ENCODE results near the gene WAC.
A peak's percentile ranks its signal among the peaks of the same experiment; 100 is the strongest.

WAC gene

GRCh38 chr10:28533186-28533564 lies 257 bp downstream of the WAC start:
- DNase-seq, result no peak

GRCh38 chr10:28533571-28534304 lies 820 bp downstream of the WAC start:
- DNase-seq, result peak; percentile 62 to 70

GRCh38 chr10:28535846-28536245 lies 2.9 kb downstream of the WAC start:
- no peak for DNase-seq

- DNase-seq, result no peak
These were observed 5.7 kb downstream of the WAC start for GRCh38 chr10:28538595-28538994.

- no peak for DNase-seq
These were observed 7.2 kb downstream of the WAC start for GRCh38 chr10:28540145-28540544.

- no peak for DNase-seq
These were observed 8.9 kb downstream of the WAC start for GRCh38 chr10:28541717-28542365.

GRCh38 chr10:28542728-28543127 lies 9.8 kb downstream of the WAC start:
- no peak for DNase-seq

GRCh38 chr10:28544058-28544457 lies 11.1 kb downstream of the WAC start:
- DNase-seq, result no peak

- no peak for DNase-seq
These were observed 13.2 kb downstream of the WAC start for GRCh38 chr10:28545967-28546644.

- no peak for DNase-seq
These were observed 16.0 kb downstream of the WAC start for GRCh38 chr10:28548781-28549498.

- DNase-seq, result no peak
These were observed 18.2 kb downstream of the WAC start for GRCh38 chr10:28551086-28551485.

GRCh38 chr10:28552775-28553174 lies 19.9 kb downstream of the WAC start:
- no peak for DNase-seq

- DNase-seq, result no peak
These were observed 21.1 kb downstream of the WAC start for GRCh38 chr10:28554009-28554408.

- DNase-seq, result no peak
These were observed 22.0 kb downstream of the WAC start for GRCh38 chr10:28554952-28555351.

GRCh38 chr10:28555358-28555757 lies 22.4 kb downstream of the WAC start:
- DNase-seq, result no peak

GRCh38 chr10:28556142-28556541 lies 23.2 kb downstream of the WAC start:
- no peak for DNase-seq

- no peak for DNase-seq
These were observed 25.3 kb downstream of the WAC start for GRCh38 chr10:28558186-28558585.

GRCh38 chr10:28558923-28559508 lies 26.1 kb downstream of the WAC start:
- no peak for DNase-seq

GRCh38 chr10:28559618-28560017 lies 26.7 kb downstream of the WAC start:
- DNase-seq, result no peak

GRCh38 chr10:28560617-28561016 lies 27.7 kb downstream of the WAC start:
- no peak for DNase-seq

GRCh38 chr10:28561531-28561930 lies 28.6 kb downstream of the WAC start:
- no peak for DNase-seq

GRCh38 chr10:28564905-28565304 lies 32.0 kb downstream of the WAC start:
- no peak for DNase-seq

GRCh38 chr10:28566458-28567015 lies 33.6 kb downstream of the WAC start:
- DNase-seq, result no peak

Data from CD4-positive, alpha-beta T cell treated with Interleukin-1 beta for 1 hour (primary cell).